ENCODE data around the gene SALL3. TPM values are rescaled to one million over a fixed set of nuclear protein-coding genes. Genes with fewer than 3 reads are reported as not detected.

The SALL3 gene
- total and polyA plus RNA-seq, 2 of the 8 experiments (the other 6 are each of a cell fraction or from before 2014, with no cell fraction given), result 10.5 to 46.4 TPM

DNA sequence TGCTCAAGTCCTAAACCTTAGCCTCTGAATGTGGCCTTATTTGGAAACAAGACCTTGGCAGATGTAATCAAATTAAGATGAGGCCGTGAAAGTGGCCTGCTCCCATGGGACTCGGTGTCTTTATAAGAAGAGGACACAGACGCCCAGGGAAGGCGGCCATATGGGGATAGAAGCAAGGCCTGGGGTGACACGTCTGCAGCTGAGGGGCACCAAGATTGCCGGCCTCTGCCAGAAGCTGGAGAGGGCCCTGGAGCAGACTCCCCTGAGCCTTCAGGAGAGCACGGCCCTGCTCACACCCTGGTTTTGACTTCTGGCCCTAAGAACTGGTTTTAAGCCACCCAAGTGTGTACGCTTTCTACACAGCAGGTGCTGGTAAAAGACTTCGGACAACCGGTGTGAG lies 29.2 kb upstream of the SALL3 start:
- H3K36me3 ChIP-seq (ENCODE audit: control insufficient read depth in 2 of 4, insufficient read depth in 4 of 4, low read length in 3 of 4), result no peaks in the 10 kb centered on the region
- H2AK5ac ChIP-seq (ENCODE audit: low read depth, low read length), result no peak overlapping the region
- WGBS, 2 experiments (ENCODE audit: extremely low coverage in 1 of 2, insufficient coverage in 1 of 2, insufficient read length in 1 of 2, insufficient replicate concordance in 2 of 2, low coverage in 1 of 2, low lambda C conversion rate in 2 of 2, missing lambda C conversion rate in 1 of 2), result 82% methylated on average over 10 of the region's 10 CpGs; no CpG with 5 or more reads in 1 of the 2 experiments
- H2BK12ac ChIP-seq (ENCODE audit: low read depth, low read length), result no peak overlapping the region
- no peak overlapping the region for H2BK20ac ChIP-seq (ENCODE audit: low read length)
- H2BK120ac ChIP-seq (replicated peaks; ENCODE audit: low read depth, low read length), result no peak overlapping the region
- peaks cover 0 to 7% (median 4%) of the 10 kb centered on the region in 4 experiments; a peak in 4 of 7 replicates for H3K4me1 ChIP-seq (replicated peaks in 1 of 4; ENCODE audit: control insufficient read depth in 3 of 4, insufficient read depth in 4 of 4, low read length in 3 of 4)
- CTCF ChIA-PET (ENCODE audit: partially characterized antibody), result interaction anchor here (0.7 kb wide), 1 partner anchor 15 kb away, joined by 3 read pairs; no protein-coding TSS in a partner anchor
- no peaks in the 10 kb centered on the region for H4K20me1 ChIP-seq (replicated peaks in 1 of 2; ENCODE audit: control insufficient read depth in 1 of 2, insufficient read depth in 2 of 2, low read length in 2 of 2)
- no peak overlapping the region for H3K56ac ChIP-seq (replicated peaks; ENCODE audit: insufficient read length, low read depth, low read length)
- H4K8ac ChIP-seq (ENCODE audit: extremely low read depth, insufficient read depth, low read length), result no peak overlapping the region
- H3K27ac ChIP-seq (ENCODE audit: low read depth, low read length), result no peak overlapping the region
- H3K27me3 ChIP-seq (replicated peaks in 1 of 4; ENCODE audit: control insufficient read depth in 3 of 4, extremely low read depth in 1 of 4, insufficient read depth in 3 of 4, low read length in 3 of 4), result 0 out of 7 replicates have a peak, but pooled peaks cover 0 to 3% (median 0%) of the 10 kb centered on the region in 4 experiments
- TF ChIP-seq CHD1 (IDR thresholded peaks at IDR 0.05; ENCODE audit: low read depth, low read length) (no peak), RBBP5 (IDR thresholded peaks at IDR 0.05; ENCODE audit: borderline replicate concordance, low read depth, low read length) (no peak), E2F6 (IDR thresholded peaks at IDR 0.05) (no peak), SIRT6 (IDR thresholded peaks at IDR 0.05; ENCODE audit: low read length) (no peak), SAP30 (IDR thresholded peaks at IDR 0.05; ENCODE audit: insufficient read depth, insufficient replicate concordance, low read length) (no peak), CTBP2 (IDR thresholded peaks at IDR 0.05; ENCODE audit: borderline replicate concordance, insufficient read depth, insufficient read length, low read length) (no peak), YY1 (IDR thresholded peaks at IDR 0.05; ENCODE audit: low read depth, low read length) (no peak), SP1 (IDR thresholded peaks at IDR 0.05; ENCODE audit: low read depth, low read length) (no peak), SIX5 (IDR thresholded peaks at IDR 0.05; ENCODE audit: low read depth, low read length) (no peak), POLR2A (IDR thresholded peaks at IDR 0.05; ENCODE audit: control extremely low read depth in 1 of 2, low read depth in 2 of 2, low read length in 2 of 2) (no peak), ZNF274 (IDR thresholded peaks at IDR 0.05; ENCODE audit: borderline replicate concordance, extremely low read depth, low read length) (no peak)
- H3K79me2 ChIP-seq (ENCODE audit: control insufficient read depth in 1 of 2, insufficient read depth in 2 of 2, low read length in 2 of 2), result no peaks in the 10 kb centered on the region
- no peak overlapping the region for H3K18ac ChIP-seq (ENCODE audit: extremely low read depth, low read length)
- H3K4me3 ChIP-seq (ENCODE audit: extremely low read depth in 1 of 4, insufficient read depth in 2 of 4, low read depth in 3 of 4, low read length in 4 of 4), result no peak overlapping the region
- no peak overlapping the region for H3K23ac ChIP-seq (ENCODE audit: insufficient read length)
- H3K79me1 ChIP-seq (ENCODE audit: low read depth, low read length), result no peaks in the 10 kb centered on the region
- H3K23me2 ChIP-seq (ENCODE audit: low read depth, low read length), result no peaks in the 10 kb centered on the region
- no peak for FAIRE-seq
- H2BK5ac ChIP-seq (ENCODE audit: low read depth, low read length), result no peak overlapping the region
- POLR2A ChIA-PET (ENCODE audit: partially characterized antibody), result no interaction called here
- no peak overlapping the region for H2AFZ ChIP-seq (ENCODE audit: low read length)
- no peak overlapping the region for H4K5ac ChIP-seq (ENCODE audit: insufficient read length, low read depth, low read length)
- H4K91ac ChIP-seq (replicated peaks; ENCODE audit: insufficient read length, low read length), result no peak overlapping the region
- no peak overlapping the region for H2BK15ac ChIP-seq (ENCODE audit: low read length)
- no peak for DNase-seq (ENCODE audit: low read depth in 1 of 2, low spot score in 2 of 2)
- no peak overlapping the region for H3K14ac ChIP-seq (ENCODE audit: insufficient read length)
- H3K4ac ChIP-seq (replicated peaks; ENCODE audit: insufficient read length, low read depth, low read length), result no peak overlapping the region
- H3K9me3 ChIP-seq (ENCODE audit: insufficient read depth in 2 of 2, low read depth in 1 of 2, low read length in 1 of 2), result peaks cover 0 to 3% of the 10 kb centered on the region in 2 experiments; a peak in 1 of 4 replicates
- no peak overlapping the region for H3K9ac ChIP-seq (replicated peaks in 1 of 4; ENCODE audit: extremely low read depth in 1 of 4, low read depth in 3 of 4, low read length in 3 of 4)
- no peak overlapping the region for H3K4me2 ChIP-seq (ENCODE audit: insufficient read depth in 1 of 2, low read depth in 2 of 2, low read length in 2 of 2)

All from H1 (cell line).